ENCODE results near the gene AP3D1. TPM values are rescaled to one million over a fixed set of nuclear protein-coding genes. Genes with fewer than 3 reads are reported as not detected.

AP3D1 gene
- total and polyA plus RNA-seq, 4 donors, result 21.7 to 79.8 (median 59.6) TPM

- TF ChIP-seq REST (IDR thresholded peaks at IDR 0.05), result no peak
- no peak for TF ChIP-seq SP1 (IDR thresholded peaks at IDR 0.05)
- TF ChIP-seq NR2F2 (IDR thresholded peaks at IDR 0.05), result no peak
- TF ChIP-seq ATF3 (IDR thresholded peaks at IDR 0.05), result no peak
- no peak for TF ChIP-seq RAD21 (IDR thresholded peaks at IDR 0.05)
- no peak for TF ChIP-seq YY1 (IDR thresholded peaks at IDR 0.05)
- no peak for TF ChIP-seq TAF1 (conservative IDR thresholded peaks at IDR 0.05)
- TF ChIP-seq HNF4G (IDR thresholded peaks at IDR 0.05), result no peak
- no peak for TF ChIP-seq MAX (IDR thresholded peaks at IDR 0.05)
- TF ChIP-seq RXRA (IDR thresholded peaks at IDR 0.05), result no peak
- no peak for TF ChIP-seq GABPA (IDR thresholded peaks at IDR 0.05 in 1 of 2, conservative IDR thresholded peaks at IDR 0.05 in 1 of 2)
Measured at GRCh38 chr19:2199215-2199614, 47.8 kb upstream of the AP3D1 start (continued).

GRCh38 chr19:2198317-2198716 is 47.0 kb upstream of the AP3D1 start:
- 94% methylated on average over 22 of the region's 22 CpGs for WGBS
- no peak overlapping the region for H3K4me3 ChIP-seq (ENCODE audit: low read depth in 1 of 3, low read length in 3 of 3)
- no peak overlapping the region for H3K27ac ChIP-seq (ENCODE audit: low read depth in 1 of 2, low read length in 2 of 2)
- H3K9ac ChIP-seq (ENCODE audit: low read depth in 1 of 2, low read length in 2 of 2), result no peak overlapping the region
- DNase-seq (ENCODE audit: low spot score), result no peak
- peaks cover 5 to 48% (median 12%) of the 10 kb centered on the region in 4 donors for H3K36me3 ChIP-seq (ENCODE audit: control insufficient read depth in 4 of 4, insufficient read depth in 3 of 4, low read depth in 1 of 4, low read length in 3 of 4)
- H3K4me1 ChIP-seq (ENCODE audit: control insufficient read depth in 4 of 4, insufficient read depth in 4 of 4, low read length in 3 of 4), result no peaks in the 10 kb centered on the region
- TF ChIP-seq JUND (IDR thresholded peaks at IDR 0.05) (no peak), EGR1 (IDR thresholded peaks at IDR 0.05; ENCODE audit: low read depth in 2 of 2) (no peak), CTCF (IDR thresholded peaks at IDR 0.05; ENCODE audit: low read depth, low read length, missing input control) (no peak), RXRA (IDR thresholded peaks at IDR 0.05) (no peak), FOXA1 (IDR thresholded peaks at IDR 0.05) (no peak), TAF1 (conservative IDR thresholded peaks at IDR 0.05) (no peak), FOXA2 (IDR thresholded peaks at IDR 0.05) (no peak), NR2F2 (IDR thresholded peaks at IDR 0.05) (no peak)
- H3K27me3 ChIP-seq (ENCODE audit: control insufficient read depth in 4 of 4, insufficient read depth in 4 of 4, low read length in 3 of 4), result no peaks in the 10 kb centered on the region
- H3K9me3 ChIP-seq (ENCODE audit: control insufficient read depth in 4 of 4, low read length in 3 of 4), result no peaks in the 10 kb centered on the region

GRCh38 chr19:2197270-2197669 is 45.9 kb upstream of the AP3D1 start:
- no peak overlapping the region for H3K27ac ChIP-seq (ENCODE audit: low read depth in 1 of 2, low read length in 2 of 2)
- H3K4me3 ChIP-seq (ENCODE audit: low read depth in 1 of 3, low read length in 3 of 3), result no peak overlapping the region
- H3K36me3 ChIP-seq (ENCODE audit: control insufficient read depth in 4 of 4, insufficient read depth in 3 of 4, low read depth in 1 of 4, low read length in 3 of 4), result peaks cover 4 to 47% (median 10%) of the 10 kb centered on the region in 4 donors
- H3K9ac ChIP-seq (ENCODE audit: low read depth in 1 of 2, low read length in 2 of 2), result no peak overlapping the region
- no peaks in the 10 kb centered on the region for H3K4me1 ChIP-seq (ENCODE audit: control insufficient read depth in 4 of 4, insufficient read depth in 4 of 4, low read length in 3 of 4)
- DNase-seq (ENCODE audit: low spot score), result no peak
- H3K27me3 ChIP-seq (ENCODE audit: control insufficient read depth in 4 of 4, insufficient read depth in 4 of 4, low read length in 3 of 4), result no peaks in the 10 kb centered on the region
- TF ChIP-seq NR2F2 (IDR thresholded peaks at IDR 0.05) (no peak), HNF4A (conservative IDR thresholded peaks at IDR 0.05) (no peak), FOXA2 (IDR thresholded peaks at IDR 0.05) (no peak), HNF4G (IDR thresholded peaks at IDR 0.05) (no peak), EGR1 (IDR thresholded peaks at IDR 0.05; ENCODE audit: low read depth in 2 of 2) (no peak), MAX (IDR thresholded peaks at IDR 0.05) (no peak), GABPA (IDR thresholded peaks at IDR 0.05 in 1 of 2, conservative IDR thresholded peaks at IDR 0.05 in 1 of 2) (no peak), ATF3 (IDR thresholded peaks at IDR 0.05) (no peak), RAD21 (IDR thresholded peaks at IDR 0.05) (no peak), YY1 (IDR thresholded peaks at IDR 0.05) (no peak), FOXA1 (IDR thresholded peaks at IDR 0.05) (no peak), RXRA (IDR thresholded peaks at IDR 0.05) (no peak), JUND (IDR thresholded peaks at IDR 0.05) (no peak), REST (IDR thresholded peaks at IDR 0.05) (no peak)
- 96% methylated on average over 15 of the region's 15 CpGs for WGBS
- H3K9me3 ChIP-seq (ENCODE audit: control insufficient read depth in 4 of 4, low read length in 3 of 4), result no peaks in the 10 kb centered on the region
